Measurements from ENCODE around the gene DEFB132.
A peak's percentile ranks its signal among the peaks of the same experiment; 100 is the strongest.
"Not testable (repeated sequence)": the region's sequence is repeated elsewhere in the genome, so short reads cannot be mapped to it uniquely, and the experiment has no call there.

Gene DEFB132, protein sequence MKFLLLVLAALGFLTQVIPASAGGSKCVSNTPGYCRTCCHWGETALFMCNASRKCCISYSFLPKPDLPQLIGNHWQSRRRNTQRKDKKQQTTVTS

DNA sequence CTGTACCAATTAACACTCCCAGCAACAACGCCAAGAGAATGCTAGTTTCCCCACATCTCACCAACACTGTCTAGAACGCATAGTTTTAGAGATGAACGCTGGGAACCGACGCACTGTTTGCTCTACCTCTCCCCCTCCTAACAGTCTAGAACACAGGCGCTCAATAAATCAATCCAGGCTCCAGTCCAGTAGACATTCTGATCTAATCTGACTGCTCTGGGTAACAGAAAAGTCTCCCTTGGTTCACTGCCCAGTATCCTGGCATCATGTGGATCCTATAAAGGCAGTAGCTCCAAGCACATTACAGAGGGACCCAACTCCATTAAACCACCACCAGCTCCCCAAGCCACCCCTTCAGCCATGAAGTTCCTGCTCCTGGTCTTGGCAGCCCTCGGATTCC is at the start of gene DEFB132:
DEFB132 (plus strand) TSS at position 306 of the 400 bp plus-strand sequence; CDS start at position 361, 55 bp downstream.
- DNase-seq = no peak

- peak; percentile 67 for DNase-seq
Observed at GRCh38 chr20:208942-209566, 48.5 kb upstream of the DEFB132 start.

- no peak for DNase-seq
Observed at GRCh38 chr20:210809-211502, 46.6 kb upstream of the DEFB132 start.

DNA sequence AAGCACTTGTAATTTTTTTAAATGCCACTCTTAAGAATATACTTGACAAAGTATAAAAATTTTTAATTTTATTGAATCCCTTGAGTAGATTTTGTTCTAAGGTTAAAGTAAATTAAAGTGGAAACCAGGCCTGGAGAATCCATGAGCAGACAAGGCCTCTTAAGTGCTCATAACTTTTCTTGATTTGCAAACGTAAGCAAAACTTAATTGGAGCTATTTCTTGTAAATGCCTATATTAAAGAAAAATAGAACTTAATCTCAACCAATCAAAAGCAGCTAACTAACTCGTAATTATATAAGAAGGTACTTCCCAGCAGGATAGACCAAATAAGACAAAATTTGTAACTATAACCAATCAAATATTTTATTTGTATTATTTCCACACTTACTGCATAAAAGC is 43.1 kb upstream of the DEFB132 start:
- DNase-seq = no peak

- no peak for DNase-seq
Observed at GRCh38 chr20:215796-216195, 41.7 kb upstream of the DEFB132 start.

DNA sequence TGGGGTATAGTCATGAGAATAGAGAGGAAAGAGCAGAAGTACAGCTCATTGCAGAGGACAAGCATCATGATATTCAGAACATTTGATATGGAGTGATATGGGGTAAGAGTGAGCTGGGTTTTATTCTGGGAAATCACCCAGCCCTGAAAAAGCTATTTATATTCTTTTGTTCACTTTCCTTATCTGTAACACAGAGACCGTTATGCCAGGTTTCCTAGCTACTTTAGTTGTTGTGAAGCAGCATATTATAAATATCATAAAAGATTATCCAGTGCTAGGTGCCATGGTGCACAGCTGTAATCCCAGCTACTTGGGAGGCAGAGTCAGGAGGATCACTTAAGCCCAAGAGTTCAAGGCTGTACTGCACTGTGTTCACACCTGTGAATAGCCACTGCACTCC is 40.3 kb upstream of the DEFB132 start:
- no peak for DNase-seq

- peak; percentile 8 for DNase-seq
Observed at GRCh38 chr20:219290-220115, 38.0 kb upstream of the DEFB132 start.

DNA sequence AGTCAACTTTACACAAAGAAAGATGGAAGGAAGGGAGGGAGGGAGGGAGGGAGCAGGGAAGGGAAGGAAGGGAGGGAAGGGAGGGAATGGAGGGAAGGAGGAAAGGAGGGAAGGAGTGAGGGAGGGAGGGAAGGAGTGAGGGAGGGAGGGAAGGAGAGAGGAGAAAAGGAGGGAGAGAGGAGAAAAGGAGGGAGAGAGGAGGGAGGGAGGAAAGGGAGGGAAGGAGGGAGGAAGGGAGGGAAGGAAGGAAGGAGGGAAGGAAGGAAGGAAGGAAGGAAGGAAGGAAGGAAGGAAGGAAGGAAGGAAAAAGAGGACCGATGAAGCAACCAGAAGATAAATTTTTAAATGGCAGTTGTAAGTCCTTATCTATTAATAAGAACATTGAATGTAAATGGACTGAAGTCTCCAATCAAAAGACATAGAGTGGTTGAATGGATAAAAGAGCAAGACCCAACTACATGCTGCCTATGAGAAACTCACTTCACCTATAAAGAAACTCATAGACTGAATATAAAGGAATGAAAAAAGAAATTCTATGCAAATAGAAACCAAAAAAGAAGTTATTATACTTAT is 36.2 kb upstream of the DEFB132 start:
- DNase-seq = no peak

GRCh38 chr20:225879-226278 is 31.6 kb upstream of the DEFB132 start:
- not testable (repeated sequence) for DNase-seq

GRCh38 chr20:226958-227357 is 30.6 kb upstream of the DEFB132 start, which contains the start of gene DEFB129:
DEFB129 (plus strand) TSS chr20:227258; CDS start chr20:227289, 31 bp downstream.
- DNase-seq = no peak

GRCh38 chr20:227439-228105 is 30.0 kb upstream of the DEFB132 start:
- no peak for DNase-seq

- DNase-seq = peak; percentile 6
Observed at GRCh38 chr20:235891-236290, 21.6 kb upstream of the DEFB132 start.

DNA sequence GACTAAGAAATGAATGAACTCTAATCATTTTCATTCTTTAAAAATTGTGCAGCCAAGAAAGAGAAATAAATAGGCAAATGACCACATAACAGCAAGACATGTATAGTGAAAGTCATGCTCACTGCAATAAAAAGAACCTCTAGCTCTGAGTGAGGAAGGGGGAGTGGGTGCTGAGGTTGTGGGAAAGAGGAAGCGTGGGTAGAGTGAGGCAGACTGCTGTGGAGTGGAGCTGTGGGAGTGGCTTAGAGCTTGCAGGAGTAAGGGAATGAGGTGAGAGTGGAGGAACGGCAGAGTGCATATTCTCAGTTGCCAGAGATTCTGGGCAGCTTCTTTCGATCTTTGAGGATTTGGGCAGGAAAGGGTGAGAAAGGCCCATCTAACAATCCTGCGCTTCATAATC is 20.0 kb upstream of the DEFB132 start:
- DNase-seq = no peak

DNA sequence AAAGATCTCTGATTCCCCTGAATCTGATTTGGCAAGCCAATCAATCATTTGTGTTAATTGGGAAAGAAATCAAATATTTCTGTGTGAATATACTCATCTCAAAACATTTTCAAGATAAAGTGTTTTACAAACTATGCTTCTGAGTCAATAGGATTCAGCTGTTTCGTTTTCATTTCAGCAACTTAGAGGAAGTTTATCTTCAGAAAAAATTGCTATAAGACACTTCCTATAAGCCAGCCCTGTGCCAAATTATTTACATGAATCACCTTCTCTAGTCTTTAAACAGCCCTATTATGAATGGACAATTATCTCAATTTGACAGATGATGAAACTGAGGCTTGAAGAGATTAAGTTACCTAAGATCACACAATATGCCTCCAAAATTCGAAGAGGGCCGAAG is 19.6 kb upstream of the DEFB132 start:
- no peak for DNase-seq

DNA sequence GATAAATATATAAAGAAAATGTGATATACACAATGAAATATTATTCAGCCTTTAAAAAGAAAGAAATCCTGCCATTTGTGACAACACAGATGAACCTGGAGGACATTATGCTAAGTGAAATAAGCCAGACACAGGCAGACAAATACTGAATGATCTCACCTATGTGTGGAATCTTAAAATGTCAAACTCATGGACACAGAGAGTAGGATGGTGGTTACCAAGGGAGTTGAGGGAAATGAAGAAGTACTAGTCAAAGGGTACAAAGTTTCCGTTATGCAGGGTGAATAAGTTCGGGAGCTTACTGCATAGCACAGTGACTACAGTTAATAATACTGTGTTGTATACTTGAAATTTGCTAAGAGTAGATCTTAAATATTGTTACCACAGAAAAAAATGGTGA is 14.6 kb upstream of the DEFB132 start:
- DNase-seq = no peak

GRCh38 chr20:251354-251753 is 6.2 kb upstream of the DEFB132 start:
- no peak for DNase-seq

DNA sequence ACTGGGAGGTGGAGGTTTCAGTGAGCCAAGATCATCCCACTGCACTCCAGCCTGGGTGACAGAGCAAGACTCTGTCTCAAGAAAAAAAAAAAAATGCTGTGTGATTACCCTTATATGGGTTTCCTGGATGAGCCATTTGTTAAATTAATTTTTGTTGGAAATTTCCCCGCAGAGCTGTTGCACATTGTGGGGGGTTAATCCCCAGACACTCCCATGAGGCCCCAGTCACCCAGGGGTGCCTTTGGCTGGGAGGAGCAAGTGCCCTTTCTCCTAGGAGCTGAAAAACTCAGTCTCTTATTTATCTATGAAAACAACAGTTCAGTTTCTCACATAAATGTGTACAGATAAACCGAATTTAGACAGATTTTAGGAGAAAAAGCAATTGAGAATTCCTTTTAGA is 4.7 kb upstream of the DEFB132 start:
- DNase-seq = no peak

DNA sequence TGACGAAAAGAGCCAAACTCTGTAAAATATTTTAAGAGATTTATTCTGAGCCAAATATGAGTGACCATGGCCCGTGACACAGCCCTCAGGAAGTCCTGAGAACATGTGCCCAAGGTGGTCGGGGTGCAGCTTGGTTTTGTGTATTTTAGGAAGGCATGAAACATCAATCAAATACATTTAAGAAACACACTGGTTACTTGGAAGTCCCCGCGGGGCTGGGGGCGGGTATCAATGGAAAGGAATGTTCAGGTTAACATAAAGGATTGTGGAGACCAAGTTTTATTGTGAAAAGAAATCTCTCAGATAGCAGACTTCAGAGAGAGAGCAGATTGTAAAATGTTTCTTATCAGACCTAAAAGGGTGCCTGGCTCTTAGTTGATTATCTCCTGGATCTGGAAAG is 4.1 kb upstream of the DEFB132 start:
- DNase-seq = not testable (repeated sequence)

GRCh38 chr20:258269-258858 is 840 bp downstream of the DEFB132 start:
- DNase-seq = no peak

DNA sequence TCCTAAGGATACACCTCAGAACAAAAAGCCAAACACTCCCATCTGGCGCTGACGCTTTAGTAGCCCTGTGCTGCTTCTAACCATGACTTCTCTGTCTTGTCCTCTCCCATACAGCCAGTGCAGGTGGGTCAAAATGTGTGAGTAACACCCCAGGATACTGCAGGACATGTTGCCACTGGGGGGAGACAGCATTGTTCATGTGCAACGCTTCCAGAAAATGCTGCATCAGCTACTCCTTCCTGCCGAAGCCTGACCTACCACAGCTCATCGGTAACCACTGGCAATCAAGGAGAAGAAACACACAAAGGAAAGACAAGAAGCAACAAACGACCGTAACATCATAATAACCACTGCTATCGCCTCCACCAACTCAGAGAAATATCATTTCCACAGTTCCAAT is 1.4 kb downstream of the DEFB132 start:
- peak; percentile 26 for DNase-seq

GRCh38 chr20:259981-260380 is 2.5 kb downstream of the DEFB132 start:
- DNase-seq = no peak

DNA sequence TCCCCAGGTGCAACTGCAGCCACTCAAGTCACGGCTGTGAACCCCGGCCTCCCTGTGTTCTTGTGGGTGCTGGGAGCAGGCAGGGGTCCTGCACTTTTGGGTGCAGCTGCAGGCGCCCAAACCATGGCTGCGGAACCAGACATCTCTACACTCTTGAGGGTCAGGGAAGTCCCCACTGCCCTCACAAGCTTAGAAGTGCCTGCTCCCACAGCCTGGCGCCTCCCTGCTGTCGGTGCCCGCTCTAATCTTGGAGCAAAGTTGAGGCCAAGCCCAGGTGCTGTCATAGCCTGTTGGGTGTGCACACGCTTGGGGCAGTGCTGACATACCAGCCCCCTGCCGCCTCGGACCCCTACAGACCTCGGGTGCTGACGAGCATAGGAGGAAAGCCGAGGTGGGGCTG is 6.2 kb downstream of the DEFB132 start:
- DNase-seq = no peak

Data from EL (cell line).